SK-N-SH treated with all-trans-retinoic acid at 6 μM for 48 hours (cell line): ENCODE results near the gene PDZD2.

ENCODE experiments used
- ATAC-seq: fragments of 200-7000 bp; cut with Tn5 transposase; 3 replicates; pipeline ENCODE4 v1.9.1; 2020; ENCODE audit warnings: mild to moderate bottlenecking, moderate library complexity
- ARNTL ChIP-seq: fragments of 450-650 bp; formaldehyde crosslinking; IDR thresholded peaks from 2 replicates; pipeline ENCODE4 v1.5.0; 2020; ENCODE audit warnings: low read depth, mild to moderate bottlenecking, moderate library complexity, borderline replicate concordance
- BACH2 ChIP-seq: fragments of 250-450 bp; sonication (Bioruptor Pico); IDR thresholded peaks from 2 replicates; pipeline ENCODE4 v1.9.0; 2021; ENCODE audit warnings: mild to moderate bottlenecking, borderline replicate concordance
- ESRRG ChIP-seq: fragments of 250-450 bp; sonication (Bioruptor Pico); IDR thresholded peaks from 2 replicates; pipeline ENCODE4 v1.6.1; 2021; ENCODE audit warnings: mild to moderate bottlenecking
- GLIS3 ChIP-seq: fragments of 250-450 bp; sonication (Bioruptor Pico); IDR thresholded peaks from 2 replicates; pipeline ENCODE4 v1.5.0; 2020; ENCODE audit warnings: mild to moderate bottlenecking, moderate library complexity
- ISL1 ChIP-seq: fragments of 250-450 bp; sonication (Bioruptor Pico); IDR thresholded peaks from 2 replicates; pipeline ENCODE4 v2.1.2; 2022; ENCODE audit warnings: mild to moderate bottlenecking, moderate library complexity
- OSR1 ChIP-seq: fragments of 250-450 bp; sonication (Bioruptor Pico); IDR thresholded peaks from 2 replicates; pipeline ENCODE4 v1.8.0; 2022; ENCODE audit warnings: moderate library complexity, mild to moderate bottlenecking, inconsistent platforms
- PPARA ChIP-seq: fragments of 250-450 bp; sonication (Bioruptor Pico); IDR thresholded peaks from 2 replicates; pipeline ENCODE4 v1.5.0; 2020; ENCODE audit warnings: mild to moderate bottlenecking, borderline replicate concordance
- RARB ChIP-seq: fragments of 250-450 bp; sonication (Bioruptor Pico); IDR thresholded peaks from 2 replicates; pipeline ENCODE4 v1.8.0; 2021; ENCODE audit warnings: mild to moderate bottlenecking, moderate library complexity
- SNAI2 ChIP-seq: fragments of 250-450 bp; sonication (Bioruptor Pico); IDR thresholded peaks from 2 replicates; pipeline ENCODE4 v1.5.0; 2020; ENCODE audit warnings: mild to moderate bottlenecking, moderate library complexity
- TCF4 ChIP-seq: fragments of 250-450 bp; sonication (Bioruptor Pico); IDR thresholded peaks from 2 replicates; pipeline ENCODE4 v1.8.0; 2021; ENCODE audit warnings: mild to moderate bottlenecking, moderate library complexity, borderline replicate concordance
- TOX ChIP-seq: fragments of 250-450 bp; sonication (Bioruptor Pico); IDR thresholded peaks from 2 replicates; pipeline ENCODE4 v1.8.0; 2021; ENCODE audit warnings: mild to moderate bottlenecking, moderate library complexity, borderline replicate concordance
- ZC3H10 ChIP-seq: fragments of 250-450 bp; sonication (Bioruptor Pico); IDR thresholded peaks from 2 replicates; pipeline ENCODE4 v1.5.1; 2021; ENCODE audit warnings: mild to moderate bottlenecking, moderate library complexity
- ZFP3 ChIP-seq: fragments of 250-450 bp; sonication (Bioruptor Pico); IDR thresholded peaks from 2 replicates; pipeline ENCODE4 v1.5.0; 2020; ENCODE audit warnings: mild to moderate bottlenecking, moderate library complexity
- ZFP30 ChIP-seq: fragments of 450-650 bp; formaldehyde crosslinking; IDR thresholded peaks from 2 replicates; pipeline ENCODE4 v1.5.0; 2022; ENCODE audit warnings: mild to moderate bottlenecking, moderate library complexity
- ZNF70 ChIP-seq: fragments of 450-650 bp; formaldehyde crosslinking; IDR thresholded peaks from 2 replicates; pipeline ENCODE4 v1.5.0; 2020; ENCODE audit warnings: mild to moderate bottlenecking, moderate library complexity
- ZNF8 ChIP-seq: fragments of 450-650 bp; formaldehyde crosslinking; IDR thresholded peaks from 2 replicates; pipeline ENCODE4 v1.5.0; 2020; ENCODE audit warnings: mild to moderate bottlenecking, moderate library complexity
- TF ChIP-seq, protein P1 (sequence below): fragments of 250-450 bp; sonication (Bioruptor Pico); IDR thresholded peaks from 2 replicates; pipeline ENCODE4 v1.5.1; 2020; ENCODE audit warnings: low read depth, mild to moderate bottlenecking, moderate library complexity
- TF ChIP-seq, protein P2 (sequence below): fragments of 250-450 bp; sonication (Bioruptor Pico); IDR thresholded peaks from 2 replicates; pipeline ENCODE4 v1.5.0; 2020; ENCODE audit warnings: mild to moderate bottlenecking, moderate library complexity
- TF ChIP-seq, protein P3 (sequence below): fragments of 250-450 bp; sonication (Bioruptor Pico); IDR thresholded peaks from 2 replicates; pipeline ENCODE4 v1.5.1; 2021; ENCODE audit warnings: mild to moderate bottlenecking, moderate library complexity

The PDZD2 gene

DNA sequence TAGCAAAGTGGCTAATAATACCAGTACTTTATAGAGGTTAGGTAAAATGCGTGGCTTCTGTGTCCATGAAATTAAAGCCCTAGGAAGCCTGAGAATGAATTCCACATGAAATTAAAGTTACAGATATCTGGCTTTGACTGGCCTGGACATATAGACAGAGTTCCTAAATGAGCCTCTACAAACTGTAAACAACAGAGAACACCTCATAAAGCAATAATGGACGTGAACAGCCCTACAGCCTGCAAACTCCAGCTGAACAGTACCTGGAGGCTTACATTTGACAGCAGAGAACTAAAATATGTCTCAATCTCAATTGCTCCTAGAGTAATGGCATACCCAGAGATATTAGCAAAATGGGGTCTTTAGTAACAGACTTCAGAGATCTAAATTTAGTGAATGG, 506.4 kb downstream of the PDZD2 start:
- TF ChIP-seq ZNF8 (CRISPR knock-in tag) (no peak), ZFP30 (CRISPR knock-in tag) (no peak), ARNTL (no peak), ZC3H10 (CRISPR knock-in tag) (no peak), ISL1 (no peak), SNAI2 (CRISPR knock-in tag) (no peak), ESRRG (CRISPR knock-in tag) (no peak), OSR1 (no peak), TCF4 (CRISPR knock-in tag) (no peak)
- TF ChIP-seq, protein P1, sequence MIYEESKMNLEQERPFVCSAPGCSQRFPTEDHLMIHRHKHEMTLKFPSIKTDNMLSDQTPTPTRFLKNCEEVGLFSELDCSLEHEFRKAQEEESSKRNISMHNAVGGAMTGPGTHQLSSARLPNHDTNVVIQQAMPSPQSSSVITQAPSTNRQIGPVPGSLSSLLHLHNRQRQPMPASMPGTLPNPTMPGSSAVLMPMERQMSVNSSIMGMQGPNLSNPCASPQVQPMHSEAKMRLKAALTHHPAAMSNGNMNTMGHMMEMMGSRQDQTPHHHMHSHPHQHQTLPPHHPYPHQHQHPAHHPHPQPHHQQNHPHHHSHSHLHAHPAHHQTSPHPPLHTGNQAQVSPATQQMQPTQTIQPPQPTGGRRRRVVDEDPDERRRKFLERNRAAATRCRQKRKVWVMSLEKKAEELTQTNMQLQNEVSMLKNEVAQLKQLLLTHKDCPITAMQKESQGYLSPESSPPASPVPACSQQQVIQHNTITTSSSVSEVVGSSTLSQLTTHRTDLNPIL (CRISPR knock-in tag), result no peak
- TF ChIP-seq, protein P2, sequence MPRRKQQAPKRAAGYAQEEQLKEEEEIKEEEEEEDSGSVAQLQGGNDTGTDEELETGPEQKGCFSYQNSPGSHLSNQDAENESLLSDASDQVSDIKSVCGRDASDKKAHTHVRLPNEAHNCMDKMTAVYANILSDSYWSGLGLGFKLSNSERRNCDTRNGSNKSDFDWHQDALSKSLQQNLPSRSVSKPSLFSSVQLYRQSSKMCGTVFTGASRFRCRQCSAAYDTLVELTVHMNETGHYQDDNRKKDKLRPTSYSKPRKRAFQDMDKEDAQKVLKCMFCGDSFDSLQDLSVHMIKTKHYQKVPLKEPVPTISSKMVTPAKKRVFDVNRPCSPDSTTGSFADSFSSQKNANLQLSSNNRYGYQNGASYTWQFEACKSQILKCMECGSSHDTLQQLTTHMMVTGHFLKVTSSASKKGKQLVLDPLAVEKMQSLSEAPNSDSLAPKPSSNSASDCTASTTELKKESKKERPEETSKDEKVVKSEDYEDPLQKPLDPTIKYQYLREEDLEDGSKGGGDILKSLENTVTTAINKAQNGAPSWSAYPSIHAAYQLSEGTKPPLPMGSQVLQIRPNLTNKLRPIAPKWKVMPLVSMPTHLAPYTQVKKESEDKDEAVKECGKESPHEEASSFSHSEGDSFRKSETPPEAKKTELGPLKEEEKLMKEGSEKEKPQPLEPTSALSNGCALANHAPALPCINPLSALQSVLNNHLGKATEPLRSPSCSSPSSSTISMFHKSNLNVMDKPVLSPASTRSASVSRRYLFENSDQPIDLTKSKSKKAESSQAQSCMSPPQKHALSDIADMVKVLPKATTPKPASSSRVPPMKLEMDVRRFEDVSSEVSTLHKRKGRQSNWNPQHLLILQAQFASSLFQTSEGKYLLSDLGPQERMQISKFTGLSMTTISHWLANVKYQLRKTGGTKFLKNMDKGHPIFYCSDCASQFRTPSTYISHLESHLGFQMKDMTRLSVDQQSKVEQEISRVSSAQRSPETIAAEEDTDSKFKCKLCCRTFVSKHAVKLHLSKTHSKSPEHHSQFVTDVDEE (CRISPR knock-in tag), result no peak
- ATAC-seq, result no peak; the same call in 2 of the 3 replicates

DNA sequence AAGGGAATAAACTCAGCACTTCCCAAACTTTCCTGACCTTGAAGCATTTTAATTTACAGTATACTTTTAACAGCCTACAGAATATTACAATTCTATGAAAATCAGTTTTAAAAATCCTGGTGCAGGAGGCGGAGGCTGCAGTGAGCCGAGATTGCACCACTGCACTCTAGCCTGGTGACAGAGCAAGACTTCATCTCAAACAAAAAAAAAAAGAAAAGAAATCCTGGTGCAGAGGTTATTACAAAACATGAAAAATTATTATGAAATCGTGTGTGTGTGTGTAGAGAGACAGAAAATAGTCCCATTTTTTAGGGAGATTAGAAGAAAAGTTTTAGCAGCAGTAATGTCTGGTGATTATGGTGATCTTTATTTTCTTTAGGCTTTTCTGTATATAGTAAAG, 508.3 kb downstream of the PDZD2 start:
- ATAC-seq, result no peak

GRCh38 chr5:32147959-32148358, 509.0 kb downstream of the PDZD2 start:
- no peak for ATAC-seq
- TF ChIP-seq ISL1 (no peak), ZFP3 (CRISPR knock-in tag) (no peak), ZNF8 (CRISPR knock-in tag) (no peak), OSR1 (no peak), RARB (CRISPR knock-in tag) (no peak), GLIS3 (CRISPR knock-in tag) (no peak), PPARA (no peak), TOX (CRISPR knock-in tag) (no peak)
- TF ChIP-seq, protein P2 (CRISPR knock-in tag), result no peak
- TF ChIP-seq, protein P1 (CRISPR knock-in tag), result no peak

More for the DNA sequence above, 508.3 kb downstream of the PDZD2 start:
- no peak for TF ChIP-seq BACH2 (CRISPR knock-in tag)
- TF ChIP-seq ESRRG (CRISPR knock-in tag), result no peak
- no peak for TF ChIP-seq SNAI2 (CRISPR knock-in tag)

GRCh38 chr5:32150366-32150765, 511.4 kb downstream of the PDZD2 start:
- no peak for ATAC-seq
- TF ChIP-seq, protein P3, sequence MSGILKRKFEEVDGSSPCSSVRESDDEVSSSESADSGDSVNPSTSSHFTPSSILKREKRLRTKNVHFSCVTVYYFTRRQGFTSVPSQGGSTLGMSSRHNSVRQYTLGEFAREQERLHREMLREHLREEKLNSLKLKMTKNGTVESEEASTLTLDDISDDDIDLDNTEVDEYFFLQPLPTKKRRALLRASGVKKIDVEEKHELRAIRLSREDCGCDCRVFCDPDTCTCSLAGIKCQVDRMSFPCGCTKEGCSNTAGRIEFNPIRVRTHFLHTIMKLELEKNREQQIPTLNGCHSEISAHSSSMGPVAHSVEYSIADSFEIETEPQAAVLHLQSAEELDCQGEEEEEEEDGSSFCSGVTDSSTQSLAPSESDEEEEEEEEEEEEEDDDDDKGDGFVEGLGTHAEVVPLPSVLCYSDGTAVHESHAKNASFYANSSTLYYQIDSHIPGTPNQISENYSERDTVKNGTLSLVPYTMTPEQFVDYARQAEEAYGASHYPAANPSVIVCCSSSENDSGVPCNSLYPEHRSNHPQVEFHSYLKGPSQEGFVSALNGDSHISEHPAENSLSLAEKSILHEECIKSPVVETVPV (CRISPR knock-in tag), result no peak
- no peak for TF ChIP-seq ZNF70
- no peak for TF ChIP-seq ZNF8 (CRISPR knock-in tag)
